Stimulated activated CD4-positive, alpha-beta T cell treated with anti-CD3 and anti-CD28 coated beads, Interleukin-4, amount 100 ng/mL, for 24 hours (primary cell): ENCODE results near the gene ELL.
"Not testable (repeated sequence)": the region's sequence is repeated elsewhere in the genome, so short reads cannot be mapped to it uniquely, and the experiment has no call there.

Experiments used
- DNase-seq: peaks from one replicate; pipeline ENCODE4 v3.0.0-alpha.2; 2020

Gene ELL

DNA sequence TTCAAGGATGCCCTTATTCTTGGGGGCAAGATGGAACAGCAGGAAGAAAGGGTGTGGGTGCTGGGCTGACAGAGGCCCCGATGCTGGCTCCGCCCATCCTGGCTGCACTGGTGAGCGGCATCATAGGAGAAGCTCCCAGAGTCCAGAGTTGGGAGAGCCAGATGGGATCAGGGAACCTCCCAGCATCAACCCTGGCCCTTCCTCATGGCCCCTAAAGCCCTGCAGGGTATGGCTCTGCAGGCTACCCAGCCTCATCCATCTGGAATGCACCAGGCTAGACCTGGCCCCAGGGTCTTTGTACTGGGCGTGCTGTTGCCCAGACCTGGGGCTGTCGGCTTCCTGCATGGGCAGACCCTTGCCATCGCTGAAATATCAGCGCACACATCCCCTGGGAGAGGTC, 7.9 kb upstream of the ELL start:
- no peak for DNase-seq

DNA sequence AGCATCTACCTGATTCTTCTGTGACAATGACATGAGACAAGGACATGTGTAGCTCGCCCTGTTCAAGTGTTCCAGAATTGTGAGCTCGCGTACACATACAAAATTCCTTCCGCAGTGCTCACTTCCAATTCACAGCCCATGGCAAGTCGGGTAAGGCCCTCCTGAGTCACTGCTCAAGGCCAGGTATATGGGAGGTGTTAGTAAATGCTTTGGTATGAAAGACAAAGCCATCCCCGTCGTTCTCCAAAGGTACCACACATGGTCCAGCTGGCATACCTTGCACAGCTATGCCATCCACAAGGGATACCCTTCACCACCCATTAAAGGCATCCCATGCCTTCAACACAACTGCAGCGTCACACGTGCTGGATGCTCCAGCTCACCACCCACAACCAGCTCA, 4.4 kb upstream of the ELL start:
- no peak for DNase-seq

DNA sequence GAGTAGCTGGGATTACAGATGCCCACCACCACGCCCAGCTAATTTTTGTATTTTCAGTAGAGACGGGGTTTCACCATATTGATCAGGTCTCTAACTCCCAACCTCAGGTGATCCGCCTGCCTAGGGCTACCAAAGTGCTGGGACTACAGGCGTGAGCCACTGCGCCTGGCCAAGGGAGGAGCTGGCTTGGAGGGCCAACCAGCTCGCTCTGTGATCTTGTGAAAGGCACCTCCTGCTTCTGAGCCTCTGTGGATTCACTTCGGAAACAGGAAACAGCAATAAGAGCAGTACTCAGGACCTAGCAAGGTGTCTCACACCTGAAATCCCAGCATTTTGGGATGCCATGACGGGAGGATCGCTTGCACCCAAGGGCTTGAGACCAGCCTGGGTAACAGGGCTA, 2.0 kb upstream of the ELL start:
- no peak for DNase-seq

DNA sequence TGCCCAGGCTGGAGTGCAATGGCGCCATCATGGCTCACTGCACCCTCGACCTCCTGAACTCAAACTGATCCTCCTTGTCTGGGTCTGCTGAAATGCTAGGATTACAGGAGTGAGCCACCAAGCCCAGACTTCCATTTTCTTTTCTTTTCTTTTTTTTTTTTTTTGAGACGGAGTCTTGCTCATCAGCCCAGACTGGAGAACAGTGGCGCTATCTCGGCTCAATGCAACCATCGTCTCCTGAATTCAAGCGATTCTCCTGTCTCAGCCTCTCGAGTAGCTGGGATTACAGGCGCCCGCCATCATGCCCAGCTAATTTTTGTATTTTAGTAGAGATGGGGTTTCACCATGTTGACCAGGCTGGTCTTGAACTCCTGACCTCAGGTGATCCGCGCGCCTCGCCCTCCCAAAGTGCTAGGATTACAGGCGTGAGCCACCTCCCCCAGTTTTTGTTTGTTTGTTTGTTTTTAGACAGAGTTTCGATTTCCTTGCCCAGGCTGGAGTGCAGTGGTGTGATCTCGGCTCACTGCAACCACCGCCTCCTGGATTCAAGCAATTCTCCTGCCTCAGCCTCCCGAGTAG, 1.1 kb upstream of the ELL start:
- DNase-seq = not testable (repeated sequence)

DNA sequence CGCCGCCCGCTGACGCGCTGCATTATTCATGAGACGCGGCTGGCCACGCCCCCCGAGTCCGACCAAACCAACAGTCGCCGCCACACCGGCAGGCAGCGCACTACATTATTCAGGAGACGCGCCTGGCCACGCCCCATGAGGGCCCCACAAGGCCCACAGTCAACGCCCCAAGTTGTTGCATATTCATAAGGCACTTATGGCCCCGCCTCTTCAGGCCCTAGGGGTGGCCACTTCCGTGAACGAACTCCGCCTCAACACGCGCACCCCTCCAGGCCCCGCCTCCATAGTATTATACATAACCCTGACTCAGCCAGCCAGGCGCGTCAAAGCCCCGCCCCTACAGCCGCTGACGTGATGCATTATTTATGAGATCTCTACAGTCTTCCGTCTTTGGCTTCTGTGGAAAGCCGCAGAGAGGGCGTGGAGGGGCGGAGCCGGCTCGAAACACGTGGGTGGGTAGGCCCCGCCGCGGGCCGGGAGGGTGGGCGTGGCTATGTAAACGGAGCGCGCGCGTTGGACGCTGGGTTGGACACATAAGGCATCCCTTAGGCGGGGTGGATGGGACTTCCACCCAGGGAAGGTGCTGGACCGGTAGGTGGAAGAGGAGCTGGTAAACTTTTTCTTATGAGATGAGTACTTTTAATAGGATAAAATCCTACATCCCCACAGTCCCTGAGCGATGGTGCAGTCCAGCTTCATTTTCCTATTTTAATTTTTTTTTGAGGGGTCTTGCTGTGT, 423 bp upstream of the ELL start:
- peak; percentile 100 for DNase-seq

DNA sequence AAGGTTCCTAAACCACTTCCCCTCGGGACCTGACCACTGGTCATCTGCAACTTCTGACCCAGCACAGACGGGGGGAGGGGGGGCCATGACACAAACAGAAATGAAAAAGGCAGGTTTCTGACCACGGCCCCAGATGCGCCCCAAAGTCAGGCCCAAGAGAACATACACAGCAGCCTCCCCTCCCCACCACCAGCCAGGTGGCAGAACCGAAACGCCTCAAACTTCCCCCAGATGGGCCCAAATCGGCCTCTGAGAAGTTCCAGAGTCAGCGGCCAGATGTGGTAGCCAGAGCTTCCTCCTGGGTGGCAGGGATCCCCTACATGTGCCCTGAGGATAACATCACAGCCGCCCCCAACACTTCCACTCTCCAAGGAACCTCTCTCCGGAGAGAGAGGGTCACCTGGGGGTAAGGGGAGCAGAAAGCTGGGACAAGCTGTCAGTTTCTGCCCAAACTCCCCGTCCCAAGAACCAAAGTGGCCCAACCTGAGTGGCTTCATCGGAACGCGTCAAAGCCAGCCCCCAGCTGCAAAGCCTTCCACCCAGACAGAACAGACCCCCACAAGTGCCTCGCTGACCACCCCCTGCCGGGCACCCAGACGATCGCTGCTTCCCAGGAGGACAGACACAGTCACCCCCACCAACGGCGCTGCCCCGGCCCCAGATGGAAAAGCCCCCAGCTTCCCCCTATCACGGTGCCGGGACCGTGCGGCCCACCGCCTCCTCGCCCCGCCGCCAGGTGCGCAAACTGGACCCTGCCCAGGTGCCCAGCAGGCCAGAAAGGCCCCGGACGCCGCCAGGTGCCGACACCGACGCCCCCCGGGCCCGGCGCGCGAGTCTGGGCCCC, 800 bp downstream of the ELL start:
- peak; percentile 19 for DNase-seq

DNA sequence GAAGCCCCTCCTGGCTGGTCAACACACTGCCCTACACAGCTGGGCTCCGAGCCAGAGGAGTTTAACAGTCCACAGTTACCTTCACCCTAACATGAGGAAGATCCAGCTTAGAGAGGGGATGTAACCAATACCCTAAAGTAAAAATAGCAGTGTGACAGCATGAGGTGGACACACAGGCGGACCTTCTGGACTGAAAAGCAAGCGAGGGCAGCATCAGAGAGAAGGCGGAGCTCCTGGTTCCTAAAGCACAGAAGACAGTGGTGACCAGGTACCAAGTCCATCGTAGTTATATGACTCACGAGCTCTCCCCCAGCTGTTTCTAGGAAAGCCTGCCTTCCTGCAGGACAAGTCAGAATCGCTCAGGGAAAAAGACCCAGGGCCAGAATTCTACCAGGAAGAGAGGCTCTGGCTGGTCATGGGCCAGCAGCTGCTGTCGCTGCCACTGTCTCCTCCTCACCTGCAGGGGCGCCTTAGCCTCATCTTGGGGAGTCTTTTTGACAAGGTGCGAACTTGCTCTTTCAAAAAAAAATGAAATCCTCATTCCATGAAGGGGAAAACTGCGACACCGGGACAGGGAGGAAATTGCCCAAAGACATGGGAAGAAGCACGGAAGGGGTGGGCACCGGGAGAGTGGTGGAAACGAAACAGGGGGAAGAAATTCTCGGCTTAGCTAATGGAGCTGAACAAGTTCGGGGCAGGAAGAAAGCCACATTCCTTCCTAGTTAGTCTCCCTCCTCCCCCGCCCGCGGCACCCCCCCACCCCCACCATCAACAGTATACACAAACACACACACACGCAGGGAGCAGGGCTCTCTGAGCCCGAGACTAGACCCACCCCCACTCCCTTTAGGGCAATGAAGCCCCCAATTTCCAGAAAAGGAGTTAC, 1.7 kb downstream of the ELL start:
- DNase-seq = peak; percentile 67

DNA sequence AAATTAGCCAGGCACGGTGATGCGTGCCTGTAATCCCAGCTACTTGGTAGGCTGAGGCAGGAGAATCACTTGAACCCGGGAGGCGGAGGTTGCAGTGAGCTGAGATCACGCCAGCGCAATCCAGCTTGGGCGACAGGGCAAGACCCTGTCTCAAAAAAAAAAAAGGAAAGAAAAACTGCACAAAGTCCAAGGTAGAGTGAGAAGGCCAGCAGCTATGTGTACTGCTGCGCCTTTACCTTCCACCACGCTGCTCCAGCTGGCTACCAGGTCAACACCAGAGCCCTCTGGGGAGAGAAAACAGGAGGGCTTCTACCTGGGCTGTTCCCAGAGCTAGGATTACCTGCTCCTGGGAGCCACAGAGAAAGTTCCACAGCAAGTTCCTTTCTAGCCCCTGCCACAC, 3.2 kb downstream of the ELL start:
- no peak for DNase-seq

DNA sequence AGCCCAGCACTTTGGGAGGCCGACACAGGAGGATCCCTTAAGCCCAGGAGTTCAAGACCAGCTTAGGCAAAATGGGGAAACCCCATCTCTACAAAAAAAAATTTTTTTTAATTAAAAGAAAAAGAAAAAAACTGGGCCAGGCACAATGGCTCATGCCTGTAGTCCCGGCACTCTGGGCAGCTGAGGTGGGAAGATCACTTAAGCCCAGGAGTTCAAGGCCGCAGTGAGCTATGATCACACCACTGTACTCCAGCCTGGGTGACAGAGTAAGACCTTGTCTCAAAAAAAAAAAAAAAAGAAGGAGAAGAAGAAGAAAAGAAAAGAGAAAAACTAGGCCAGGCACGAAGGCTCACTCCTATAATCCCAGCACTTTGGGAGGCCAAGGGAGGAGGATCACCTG, 4.3 kb downstream of the ELL start:
- no peak for DNase-seq

DNA sequence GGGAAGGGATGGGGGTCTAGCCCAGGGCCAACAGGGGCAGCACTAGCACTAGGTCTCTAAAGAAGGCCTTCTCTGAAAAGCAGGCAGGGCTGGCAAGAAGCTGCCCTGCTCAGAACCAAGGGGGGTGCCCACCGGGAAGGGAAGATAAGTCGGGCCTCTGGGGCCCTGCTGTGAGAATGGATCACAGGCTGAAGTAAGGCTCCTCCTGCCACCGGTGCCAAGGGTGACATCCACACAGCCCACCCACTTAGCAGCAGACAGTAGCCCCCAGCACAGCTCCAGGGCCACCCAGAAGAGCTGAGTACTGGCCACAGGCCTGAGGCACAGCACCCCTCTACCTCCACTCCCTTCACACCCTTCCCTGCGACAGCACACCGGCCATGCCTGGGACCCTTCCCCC, 5.9 kb downstream of the ELL start:
- no peak for DNase-seq

DNA sequence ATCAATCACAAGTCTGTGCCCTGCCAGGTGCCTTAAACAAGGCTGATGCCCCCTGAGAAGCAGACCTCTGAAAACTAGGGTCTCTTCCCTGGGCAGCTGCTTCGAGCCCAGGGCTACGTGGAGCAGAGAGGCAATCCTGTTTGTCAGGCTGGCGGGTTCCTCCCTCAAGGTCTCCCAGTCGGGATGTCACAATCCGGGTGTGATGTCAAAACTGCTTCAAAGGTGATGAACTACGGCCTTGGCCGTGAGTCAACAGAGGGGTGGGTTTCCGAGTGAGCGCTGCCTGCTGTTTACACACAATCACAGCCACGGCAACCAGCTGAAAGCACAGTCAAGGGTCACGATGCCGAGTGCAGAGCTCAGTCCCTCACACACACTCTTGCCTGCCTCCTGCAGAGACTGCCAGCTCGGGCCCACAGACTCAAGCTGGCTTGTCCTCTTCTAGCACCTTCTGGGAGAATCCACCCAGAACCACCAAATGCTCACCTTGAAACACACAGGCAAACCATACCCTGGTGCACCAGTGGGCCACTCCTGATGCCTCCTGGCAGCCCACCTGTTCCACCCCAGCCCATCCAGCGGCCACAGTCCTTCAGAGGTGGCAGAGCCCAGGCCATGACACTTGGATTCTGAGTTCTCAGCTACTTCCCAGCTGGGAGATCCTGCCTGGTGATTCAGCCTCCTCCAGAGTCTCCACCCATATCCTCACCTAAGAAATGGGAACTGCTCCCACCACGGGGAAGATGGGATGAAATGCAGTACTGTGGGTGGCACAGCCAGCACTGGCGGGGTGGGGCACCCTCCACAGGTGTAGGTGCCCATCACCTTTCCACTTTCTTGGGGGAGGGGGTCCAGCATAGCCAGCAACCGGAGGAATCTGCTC, 6.8 kb downstream of the ELL start:
- no peak for DNase-seq

DNA sequence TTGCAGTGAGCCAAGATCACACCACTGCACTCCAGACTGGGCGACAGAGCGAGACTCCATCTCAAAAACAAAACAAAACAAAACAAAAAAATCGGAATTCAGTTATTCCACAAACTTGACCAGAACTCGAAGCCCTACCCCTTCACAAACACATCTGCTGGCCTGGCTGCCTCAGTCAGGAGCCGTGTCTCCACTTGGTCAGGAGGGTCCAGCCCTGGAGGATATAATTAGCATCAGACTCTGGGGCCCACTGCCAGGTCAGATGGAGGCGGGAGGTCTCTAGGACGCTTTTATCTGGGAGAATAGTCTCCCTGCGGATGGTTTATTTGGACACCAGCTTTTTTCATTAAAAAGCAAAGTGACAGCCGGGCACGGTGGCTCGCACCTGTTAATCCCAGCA, 8.0 kb downstream of the ELL start:
- DNase-seq = no peak

DNA sequence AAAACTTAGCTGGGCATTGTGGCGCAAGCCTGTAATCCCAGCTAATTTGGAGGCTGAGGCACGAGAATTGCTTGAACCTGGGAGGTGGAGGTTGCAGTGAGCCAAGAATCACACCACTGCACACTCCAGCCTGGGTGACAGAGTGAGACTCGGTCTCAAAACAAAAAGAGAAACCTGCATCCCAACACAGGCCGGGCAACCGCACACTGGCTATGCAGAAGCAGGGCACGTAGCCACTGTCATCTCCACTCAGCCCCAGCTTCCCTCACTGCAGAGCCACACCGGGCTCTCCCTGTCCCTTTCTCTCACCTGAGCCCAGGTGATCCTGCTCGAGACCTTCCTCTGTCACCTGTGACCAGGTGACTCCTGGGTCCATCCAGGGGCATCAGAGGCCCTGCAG, 11.7 kb downstream of the ELL start:
- no peak for DNase-seq

DNA sequence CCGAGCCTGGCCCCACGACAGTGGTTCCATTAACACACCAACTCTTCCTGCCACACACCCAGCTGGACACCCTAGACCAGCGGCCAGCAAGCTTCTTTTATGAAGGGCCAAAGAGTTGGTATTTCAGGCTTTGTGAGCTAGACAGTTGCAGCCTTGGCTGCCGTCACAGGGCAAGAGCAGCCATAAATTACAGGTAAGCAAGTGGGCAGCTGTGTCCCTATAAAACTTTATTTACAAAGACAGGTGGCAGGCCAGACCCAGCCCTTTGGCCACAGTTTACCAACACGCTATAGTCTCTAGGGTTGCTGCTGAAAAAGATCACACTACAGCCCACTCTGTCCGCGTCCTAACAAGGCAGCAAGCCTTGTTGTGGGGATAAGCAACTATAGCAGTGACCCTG, 13.3 kb downstream of the ELL start:
- no peak for DNase-seq

DNA sequence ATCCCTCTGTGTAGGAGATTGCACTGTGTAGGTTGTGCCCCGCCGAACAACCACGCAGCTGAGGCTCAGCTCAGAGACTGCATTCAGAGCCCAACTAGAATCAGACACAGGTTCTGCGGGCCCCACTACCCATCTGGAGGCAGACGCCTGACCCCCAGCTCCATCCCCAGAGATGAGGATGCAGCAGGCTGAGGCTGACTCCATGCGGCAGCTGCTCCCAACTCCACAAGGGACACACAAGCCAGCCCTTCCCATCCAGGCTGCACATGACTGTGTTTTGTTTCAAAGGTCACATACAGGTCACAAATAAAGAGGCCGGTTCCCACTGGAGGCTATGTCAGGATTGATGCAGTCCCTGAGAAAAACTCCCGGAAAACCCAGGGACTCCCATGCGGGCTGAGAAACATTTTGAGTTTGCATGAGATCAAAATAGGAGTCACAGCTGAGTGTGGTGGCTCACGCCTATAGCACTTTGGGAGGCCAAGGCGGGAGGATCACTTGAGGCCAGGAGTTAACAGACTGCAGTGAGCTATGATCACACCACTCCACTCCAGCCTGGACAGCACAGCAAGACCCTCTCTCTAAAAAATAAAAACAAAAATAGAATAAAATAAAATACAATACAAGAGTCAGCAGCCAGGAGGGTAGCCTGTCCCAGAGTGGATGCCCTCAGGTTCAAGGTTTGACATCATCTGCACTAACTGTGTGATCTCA, 14.0 kb downstream of the ELL start:
- DNase-seq = no peak

DNA sequence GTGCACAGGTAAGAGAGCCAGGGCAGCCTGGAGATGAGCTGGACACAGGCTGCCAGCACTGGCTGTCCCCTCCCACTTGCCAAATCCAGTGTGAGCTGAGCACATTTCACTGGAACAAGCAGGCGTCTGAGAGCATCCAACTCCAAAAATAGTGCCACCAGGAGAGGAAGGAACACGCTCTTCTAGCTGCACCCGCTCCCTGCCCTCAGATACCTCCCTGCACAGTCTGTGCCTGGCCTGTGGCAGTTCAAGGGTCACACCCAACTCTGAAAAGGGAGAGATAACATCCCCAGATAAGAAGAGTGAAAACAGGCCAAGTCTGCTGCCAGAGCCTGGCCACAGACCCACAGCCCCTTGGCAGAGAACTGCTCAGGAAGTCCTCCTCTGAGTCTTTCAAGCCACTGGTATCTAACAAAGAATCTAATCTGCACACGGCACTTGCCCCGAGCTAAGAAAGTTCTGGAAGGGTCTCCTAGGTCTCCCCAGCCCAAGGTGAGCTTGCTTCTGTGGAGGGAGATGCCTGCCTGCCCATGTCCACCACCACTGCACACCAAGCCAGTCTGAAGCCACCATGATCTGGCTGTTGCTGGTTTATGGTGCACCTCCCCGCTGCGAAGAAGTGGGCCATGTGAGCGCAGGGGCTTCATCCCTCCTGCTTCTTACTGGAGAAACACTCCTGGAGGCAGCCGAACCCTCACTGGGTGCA, 14.7 kb downstream of the ELL start:
- DNase-seq = peak; percentile 20

DNA sequence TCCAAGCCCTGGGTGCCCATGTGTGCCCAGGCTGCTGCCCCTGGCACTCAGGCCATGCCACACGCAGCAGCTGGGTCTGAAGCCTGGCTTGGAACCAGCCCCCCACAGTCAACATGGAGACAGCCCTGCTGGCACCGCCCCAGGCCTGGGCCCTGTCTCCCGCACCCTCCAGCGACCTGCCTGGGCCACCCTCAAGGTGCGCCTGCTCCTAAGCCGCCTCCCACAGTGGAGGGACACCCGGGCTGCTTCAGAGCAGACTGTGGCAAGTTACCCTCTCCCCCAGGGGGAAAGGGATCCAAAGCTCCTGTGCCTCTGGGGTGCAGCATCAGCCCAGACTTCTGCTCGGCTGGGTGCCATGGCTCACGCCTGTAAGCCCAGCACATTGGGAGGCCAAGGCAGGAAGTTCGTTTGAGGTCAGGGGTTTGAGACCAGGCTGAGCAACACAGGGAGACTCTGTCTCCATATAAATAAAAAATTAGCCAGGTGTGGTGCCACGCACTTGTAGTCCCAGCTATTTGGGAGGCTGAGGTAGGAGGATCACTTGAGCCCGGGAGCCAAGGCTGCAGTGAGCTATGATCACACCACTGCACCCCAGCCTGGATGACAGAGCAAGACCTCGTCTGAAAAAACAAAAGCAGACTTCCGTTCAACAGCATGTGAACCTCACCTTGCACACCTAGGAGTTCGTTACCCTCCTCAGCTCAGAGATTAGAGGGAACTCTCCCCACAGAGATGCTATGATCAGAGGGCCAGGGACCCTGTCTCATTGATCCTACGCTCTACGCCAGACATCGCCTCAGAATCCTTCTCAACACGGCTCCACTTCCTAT, 15.6 kb downstream of the ELL start:
- no peak for DNase-seq

DNA sequence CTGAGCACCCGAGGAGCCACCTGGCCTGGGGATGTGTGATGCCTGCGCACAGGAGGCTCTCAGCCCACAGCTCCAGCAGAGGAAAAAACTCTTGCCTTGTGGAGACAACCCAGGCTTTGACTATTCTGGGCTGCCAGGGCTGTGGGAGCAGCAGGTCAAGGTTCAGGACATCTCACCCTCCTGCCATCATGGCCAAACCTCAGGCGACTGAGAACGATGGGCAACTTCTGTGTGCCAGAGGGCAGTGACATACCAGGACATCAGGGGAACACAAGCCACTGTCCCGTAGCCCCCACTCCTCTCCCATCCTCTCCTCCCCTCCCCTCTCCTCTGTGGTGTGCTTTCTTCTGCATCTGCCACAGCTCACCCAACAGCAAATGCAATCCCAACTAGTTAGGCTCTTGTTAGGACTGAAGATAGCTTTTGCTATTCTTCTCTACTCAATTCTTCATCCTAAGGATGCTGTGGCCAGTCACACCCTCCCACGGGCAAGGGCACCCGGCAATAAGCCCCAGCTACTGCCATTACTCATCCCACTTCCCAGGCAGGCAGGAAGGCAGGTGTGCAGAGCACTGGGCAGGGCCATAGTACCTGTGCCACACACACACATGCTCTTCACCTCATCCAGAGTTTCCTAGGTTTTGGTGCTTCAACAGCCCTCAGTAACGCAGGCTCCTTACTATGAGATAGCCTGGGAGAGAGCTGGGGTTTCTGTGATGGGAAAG, 16.8 kb downstream of the ELL start:
- DNase-seq = peak; percentile 22
